HEK293 (cell line): ENCODE data around the gene SELPLG.

Experiments used
- CTCF ChIP-seq: fragments of 450-650 bp; formaldehyde crosslinking; IDR thresholded peaks from 2 replicates; pipeline ENCODE4 v1.5.1; 2016; ENCODE audit warnings: missing biosample characterization, missing genetic modification characterization
- ELK4 ChIP-seq: IDR thresholded peaks from 2 replicates; pipeline ENCODE4 v1.6.1; 2011; ENCODE audit warnings: mild to moderate bottlenecking, low read depth, low read length, borderline replicate concordance
- KLF1 ChIP-seq: fragments of 450-650 bp; formaldehyde crosslinking; IDR thresholded peaks from 2 replicates; pipeline ENCODE4 v1.5.1; 2016; ENCODE audit warnings: missing biosample characterization, missing genetic modification characterization
- KLF9 ChIP-seq: fragments of 450-650 bp; formaldehyde crosslinking; IDR thresholded peaks from 2 replicates; pipeline ENCODE4 v1.5.1; 2016; ENCODE audit warnings: missing biosample characterization, missing genetic modification characterization, low read depth
- SETDB1 ChIP-seq: IDR thresholded peaks from one replicate; pipeline ENCODE4 v1.6.1; 2017; ENCODE audit warnings: mild to moderate bottlenecking, low read length, moderate library complexity, mixed read lengths; ENCODE audit not compliant: insufficient read length
- TCF7L2 ChIP-seq: IDR thresholded peaks from 2 replicates; pipeline ENCODE4 v1.6.1; 2011; ENCODE audit warnings: low read depth, mild to moderate bottlenecking, inconsistent platforms, low read length, moderate library complexity, borderline replicate concordance
- ZBTB1 ChIP-seq: fragments of 450-650 bp; formaldehyde crosslinking; IDR thresholded peaks from 2 replicates; pipeline ENCODE4 v1.5.1; 2016; ENCODE audit warnings: missing biosample characterization, missing genetic modification characterization
- ZNF132 ChIP-seq: fragments of 450-650 bp; formaldehyde crosslinking; IDR thresholded peaks from 2 replicates; pipeline ENCODE4 v1.5.1; 2017; ENCODE audit warnings: missing biosample characterization, missing genetic modification characterization, borderline replicate concordance
- ZNF23 ChIP-seq: fragments of 450-650 bp; formaldehyde crosslinking; IDR thresholded peaks from 2 replicates; pipeline ENCODE4 v1.5.1; 2016; ENCODE audit warnings: missing biosample characterization, missing genetic modification characterization, borderline replicate concordance
- ZNF274 ChIP-seq, 2 experiments: fragments of 200-500 bp in 1 of 2; fragments of 450-650 bp in 1 of 2; sonication (Bioruptor generic) in 1 of 2; formaldehyde crosslinking in 1 of 2; IDR thresholded peaks; 2 replicates each; pipeline versions ENCODE4 v1.5.1 to v1.6.1; 2014 to 2016; ENCODE audit warnings: borderline replicate concordance in 1 of 2, inconsistent platforms in 1 of 2, low read length in 1 of 2, missing biosample characterization in 1 of 2, missing genetic modification characterization in 1 of 2
- ZNF510 ChIP-seq: fragments of 450-650 bp; formaldehyde crosslinking; IDR thresholded peaks from 2 replicates; pipeline ENCODE4 v1.5.1; 2018; ENCODE audit warnings: mild to moderate bottlenecking, missing genetic modification characterization, missing biosample characterization; ENCODE audit not compliant: insufficient replicate concordance
- ZNF513 ChIP-seq: fragments of 450-650 bp; IDR thresholded peaks from 2 replicates; pipeline ENCODE4 v1.5.1; 2018; ENCODE audit warnings: missing biosample characterization, missing genetic modification characterization
- TF ChIP-seq, protein P1 (sequence below): fragments of 450-650 bp; formaldehyde crosslinking; optimal IDR thresholded peaks from 2 replicates; pipeline ENCODE3; 2016; ENCODE audit warnings: missing biosample characterization, mild to moderate bottlenecking, missing genetic modification characterization

DNA sequence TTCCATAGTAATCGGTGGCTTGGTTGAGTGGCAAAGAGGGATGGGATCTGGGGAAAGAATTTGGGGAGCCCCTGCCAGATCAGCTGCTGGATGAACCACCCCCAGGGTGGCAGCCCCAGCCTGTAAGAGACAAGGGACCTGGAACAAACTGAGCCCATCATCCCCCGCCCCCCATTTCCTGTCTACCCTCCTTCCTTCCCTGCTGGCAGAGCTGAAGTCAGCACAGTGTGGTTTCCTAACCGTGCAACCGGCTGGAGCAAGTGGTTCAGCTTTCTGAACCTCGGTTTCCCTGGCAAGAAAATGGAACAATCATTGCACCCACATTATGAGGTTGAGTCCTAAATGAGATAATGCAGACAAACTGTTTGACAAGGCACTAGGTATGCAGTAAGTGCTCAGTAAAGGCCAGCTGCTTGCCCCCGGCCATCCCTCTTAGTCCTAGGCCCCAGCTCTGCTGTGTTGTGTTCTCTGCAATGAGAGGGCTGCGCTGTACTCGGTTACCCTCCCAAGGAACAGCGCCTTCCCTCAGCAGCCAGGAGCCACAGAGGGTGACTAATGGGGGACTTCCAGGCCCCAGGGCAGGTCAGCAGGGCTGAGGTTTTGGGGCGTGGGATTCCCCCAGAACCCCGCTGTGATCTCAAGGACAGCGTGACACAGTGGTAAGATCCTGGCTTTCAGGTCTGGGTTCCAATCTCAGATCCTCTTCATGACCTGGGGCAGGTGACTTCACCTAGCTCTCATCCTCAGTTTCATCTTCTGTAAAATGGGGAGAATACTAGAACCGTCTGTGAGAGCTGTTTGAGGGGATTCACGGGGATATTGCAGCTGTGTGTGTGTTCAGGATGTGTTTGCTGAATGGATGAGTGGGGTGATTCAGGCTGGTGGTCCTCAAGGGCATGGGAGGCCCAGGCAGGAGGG lies 16.5 kb downstream of the SELPLG start:
- no peak for TF ChIP-seq CTCF (tag by site-specific recombination)
- no peak for TF ChIP-seq ZNF23 (tag by site-specific recombination)
- TF ChIP-seq TCF7L2: no peak
- TF ChIP-seq ZBTB1 (tag by site-specific recombination): no peak
- no peak for TF ChIP-seq SETDB1
- TF ChIP-seq ZNF513 (tag by site-specific recombination): no peak
- TF ChIP-seq, protein P1, sequence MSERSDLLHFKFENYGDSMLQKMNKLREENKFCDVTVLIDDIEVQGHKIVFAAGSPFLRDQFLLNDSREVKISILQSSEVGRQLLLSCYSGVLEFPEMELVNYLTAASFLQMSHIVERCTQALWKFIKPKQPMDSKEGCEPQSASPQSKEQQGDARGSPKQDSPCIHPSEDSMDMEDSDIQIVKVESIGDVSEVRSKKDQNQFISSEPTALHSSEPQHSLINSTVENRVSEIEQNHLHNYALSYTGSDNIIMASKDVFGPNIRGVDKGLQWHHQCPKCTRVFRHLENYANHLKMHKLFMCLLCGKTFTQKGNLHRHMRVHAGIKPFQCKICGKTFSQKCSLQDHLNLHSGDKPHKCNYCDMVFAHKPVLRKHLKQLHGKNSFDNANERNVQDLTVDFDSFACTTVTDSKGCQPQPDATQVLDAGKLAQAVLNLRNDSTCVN: no peak
- TF ChIP-seq ZNF132: no peak
- TF ChIP-seq ZNF510: no peak
- TF ChIP-seq ELK4: no peak
- TF ChIP-seq KLF9 (tag by site-specific recombination): no peak
- TF ChIP-seq ZNF274 (IDR thresholded peaks at IDR 0.05; ENCODE audit: low read length): no peak
- no peak for TF ChIP-seq ZNF274 (tag by site-specific recombination; IDR thresholded peaks at IDR 0.05; ENCODE audit: borderline replicate concordance)
- TF ChIP-seq KLF1 (tag by site-specific recombination): no peak
